H1 (cell line): ENCODE measurements around the gene RNF44.

Source experiments
- ATF3 ChIP-seq: IDR thresholded peaks from 2 replicates; pipeline ENCODE4 v1.6.1; 2011; ENCODE audit warnings: low read depth, mild to moderate bottlenecking, low read length; ENCODE audit not compliant: insufficient read depth
- CREB1 ChIP-seq: IDR thresholded peaks from 2 replicates; pipeline ENCODE4 v1.6.1; 2012; ENCODE audit warnings: inconsistent platforms
- EZH2 ChIP-seq: fragments of 200-600 bp; sonication (generic); IDR thresholded peaks from 2 replicates; pipeline ENCODE4 v1.7.1; 2012; ENCODE audit warnings: low read depth, mild to moderate bottlenecking, moderate library complexity, low read length, inconsistent platforms; ENCODE audit not compliant: severe bottlenecking
- JUN ChIP-seq: IDR thresholded peaks from 2 replicates; pipeline ENCODE4 v1.6.1; 2011; ENCODE audit warnings: low read depth, mild to moderate bottlenecking, improper control_type of control experiment, low read length
- MAFK ChIP-seq: IDR thresholded peaks from 2 replicates; pipeline ENCODE4 v1.6.1; 2012; ENCODE audit warnings: low read depth, mild to moderate bottlenecking, improper control_type of control experiment, low read length
- POLR2A ChIP-seq, 2 experiments: IDR thresholded peaks; 1 replicate in 1 of 2; 2 replicates in 1 of 2; pipeline ENCODE4 v1.6.1; 2011; ENCODE audit warnings: low read depth in 2 of 2, low read length in 2 of 2, mild to moderate bottlenecking in 2 of 2; ENCODE audit errors: control extremely low read depth in 1 of 2
- RBBP5 ChIP-seq: IDR thresholded peaks from 2 replicates; pipeline ENCODE4 v1.7.1; 2012; ENCODE audit warnings: low read depth, mild to moderate bottlenecking, inconsistent platforms, low read length, moderate library complexity, borderline replicate concordance
- SRF ChIP-seq: IDR thresholded peaks from 2 replicates; pipeline ENCODE4 v1.6.1; 2011; ENCODE audit warnings: mild to moderate bottlenecking, low read depth, low read length, moderate library complexity
- TAF1 ChIP-seq: IDR thresholded peaks from 2 replicates; pipeline ENCODE4 v1.6.1; 2011; ENCODE audit warnings: mild to moderate bottlenecking, low read depth, low read length
- TBP ChIP-seq: IDR thresholded peaks from 2 replicates; pipeline ENCODE4 v1.6.1; 2011; ENCODE audit warnings: low read depth, low read length, improper control_type of control experiment
- ZNF274 ChIP-seq: IDR thresholded peaks from 2 replicates; pipeline ENCODE4 v1.7.0; 2012; ENCODE audit warnings: low read length, borderline replicate concordance; ENCODE audit errors: extremely low read depth
- TF ChIP-seq, protein P1 (sequence below), 3 experiments: IDR thresholded peaks; 1 replicate in 2 of 3; 2 replicates in 1 of 3; pipeline versions ENCODE4 v1.5.1 to v1.6.1; 2011; ENCODE audit warnings: low read length in 3 of 3, mild to moderate bottlenecking in 3 of 3, inconsistent platforms in 2 of 3, low read depth in 1 of 3, moderate library complexity in 1 of 3; ENCODE audit not compliant: insufficient read depth in 1 of 3; ENCODE audit errors: control extremely low read depth in 1 of 3
- TF ChIP-seq, protein P2 (sequence below): IDR thresholded peaks from 2 replicates; pipeline ENCODE4 v1.6.1; 2012; ENCODE audit warnings: inconsistent platforms

GRCh38 chr5:176535101-176535663, 2.0 kb downstream of the RNF44 start:
- TF ChIP-seq, protein P1, sequence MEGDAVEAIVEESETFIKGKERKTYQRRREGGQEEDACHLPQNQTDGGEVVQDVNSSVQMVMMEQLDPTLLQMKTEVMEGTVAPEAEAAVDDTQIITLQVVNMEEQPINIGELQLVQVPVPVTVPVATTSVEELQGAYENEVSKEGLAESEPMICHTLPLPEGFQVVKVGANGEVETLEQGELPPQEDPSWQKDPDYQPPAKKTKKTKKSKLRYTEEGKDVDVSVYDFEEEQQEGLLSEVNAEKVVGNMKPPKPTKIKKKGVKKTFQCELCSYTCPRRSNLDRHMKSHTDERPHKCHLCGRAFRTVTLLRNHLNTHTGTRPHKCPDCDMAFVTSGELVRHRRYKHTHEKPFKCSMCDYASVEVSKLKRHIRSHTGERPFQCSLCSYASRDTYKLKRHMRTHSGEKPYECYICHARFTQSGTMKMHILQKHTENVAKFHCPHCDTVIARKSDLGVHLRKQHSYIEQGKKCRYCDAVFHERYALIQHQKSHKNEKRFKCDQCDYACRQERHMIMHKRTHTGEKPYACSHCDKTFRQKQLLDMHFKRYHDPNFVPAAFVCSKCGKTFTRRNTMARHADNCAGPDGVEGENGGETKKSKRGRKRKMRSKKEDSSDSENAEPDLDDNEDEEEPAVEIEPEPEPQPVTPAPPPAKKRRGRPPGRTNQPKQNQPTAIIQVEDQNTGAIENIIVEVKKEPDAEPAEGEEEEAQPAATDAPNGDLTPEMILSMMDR (IDR thresholded peaks at IDR 0.05; ENCODE audit: control extremely low read depth in 1 of 3, insufficient read depth in 1 of 3, low read depth in 1 of 3, low read length in 3 of 3): no peak
- TF ChIP-seq JUN: no peak
- TF ChIP-seq EZH2: no peak
- TF ChIP-seq MAFK: no peak
- 0 out of 2 replicates have a peak, but pooled peaks have one; percentile 4 for TF ChIP-seq RBBP5
- TF ChIP-seq ZNF274: no peak
- no peak; a peak in 1 of 3 replicates for TF ChIP-seq POLR2A (IDR thresholded peaks at IDR 0.05; ENCODE audit: control extremely low read depth in 1 of 2, low read depth in 2 of 2, low read length in 2 of 2)
- TF ChIP-seq ATF3: no peak
- TF ChIP-seq, protein P2, sequence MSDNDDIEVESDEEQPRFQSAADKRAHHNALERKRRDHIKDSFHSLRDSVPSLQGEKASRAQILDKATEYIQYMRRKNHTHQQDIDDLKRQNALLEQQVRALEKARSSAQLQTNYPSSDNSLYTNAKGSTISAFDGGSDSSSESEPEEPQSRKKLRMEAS: no peak
- TF ChIP-seq SRF: no peak
- TF ChIP-seq CREB1: no peak
- no peak for TF ChIP-seq TBP
- no peak for TF ChIP-seq TAF1
